ENCODE measurements around the gene ZSWIM4. TPM values are rescaled to one million over a fixed set of nuclear protein-coding genes. Genes with fewer than 3 reads are reported as not detected.

Gene ZSWIM4
- total RNA-seq, 1 donor from 2014 or later: 44.7 TPM

GRCh38 chr19:13831537-13832467 is 36.6 kb downstream of the ZSWIM4 start:
- DNase-seq (ENCODE audit: extremely low read depth, low read depth, low spot score): no peak

GRCh38 chr19:13833330-13834243 is 38.3 kb downstream of the ZSWIM4 start:
- no peak for DNase-seq (ENCODE audit: extremely low read depth, low read depth, low spot score)

GRCh38 chr19:13834244-13835069 is 39.2 kb downstream of the ZSWIM4 start:
- no peak for DNase-seq (ENCODE audit: extremely low read depth, low read depth, low spot score)

- DNase-seq (ENCODE audit: extremely low read depth, low read depth, low spot score): no peak
Observed at GRCh38 chr19:13835791-13836723, 40.8 kb downstream of the ZSWIM4 start.

GRCh38 chr19:13838435-13839129 is 43.3 kb downstream of the ZSWIM4 start:
- no peak for DNase-seq (ENCODE audit: extremely low read depth, low read depth, low spot score)

- no peak for DNase-seq (ENCODE audit: extremely low read depth, low read depth, low spot score)
Observed at GRCh38 chr19:13839130-13839937, 44.1 kb downstream of the ZSWIM4 start.

- DNase-seq (ENCODE audit: extremely low read depth, low read depth, low spot score): no peak
Observed at GRCh38 chr19:13839938-13840304, 44.7 kb downstream of the ZSWIM4 start.

GRCh38 chr19:13840305-13841085 is 45.3 kb downstream of the ZSWIM4 start:
- no peak for DNase-seq (ENCODE audit: extremely low read depth, low read depth, low spot score)

GRCh38 chr19:13841086-13841961 is 46.1 kb downstream of the ZSWIM4 start:
- DNase-seq (ENCODE audit: extremely low read depth, low read depth, low spot score): no peak

GRCh38 chr19:13841962-13842290 is 46.7 kb downstream of the ZSWIM4 start:
- no peak for DNase-seq (ENCODE audit: extremely low read depth, low read depth, low spot score)

GRCh38 chr19:13842291-13843103 is 47.3 kb downstream of the ZSWIM4 start:
- DNase-seq (ENCODE audit: extremely low read depth, low read depth, low spot score): no peak

- DNase-seq (ENCODE audit: extremely low read depth, low read depth, low spot score): no peak
Observed at GRCh38 chr19:13843104-13843921, 48.1 kb downstream of the ZSWIM4 start.

GRCh38 chr19:13844130-13844631 is 48.9 kb downstream of the ZSWIM4 start:
- no peak for DNase-seq (ENCODE audit: extremely low read depth, low read depth, low spot score)

- no peak for DNase-seq (ENCODE audit: extremely low read depth, low read depth, low spot score)
Observed at GRCh38 chr19:13846557-13847406, 51.5 kb downstream of the ZSWIM4 start.

Data from glomerular endothelial cell (primary cell).